Measurements from ENCODE around the gene GLS2. TPM values are rescaled to one million over a fixed set of nuclear protein-coding genes. Genes with fewer than 3 reads are reported as not detected.
A peak's percentile ranks its signal among the peaks of the same experiment; 100 is the strongest.
"Not testable (repeated sequence)": the region's sequence is repeated elsewhere in the genome, so short reads cannot be mapped to it uniquely, and the experiment has no call there.

Gene GLS2
- total RNA-seq, 1 donor from 2014 or later, result 1.6 TPM

DNA sequence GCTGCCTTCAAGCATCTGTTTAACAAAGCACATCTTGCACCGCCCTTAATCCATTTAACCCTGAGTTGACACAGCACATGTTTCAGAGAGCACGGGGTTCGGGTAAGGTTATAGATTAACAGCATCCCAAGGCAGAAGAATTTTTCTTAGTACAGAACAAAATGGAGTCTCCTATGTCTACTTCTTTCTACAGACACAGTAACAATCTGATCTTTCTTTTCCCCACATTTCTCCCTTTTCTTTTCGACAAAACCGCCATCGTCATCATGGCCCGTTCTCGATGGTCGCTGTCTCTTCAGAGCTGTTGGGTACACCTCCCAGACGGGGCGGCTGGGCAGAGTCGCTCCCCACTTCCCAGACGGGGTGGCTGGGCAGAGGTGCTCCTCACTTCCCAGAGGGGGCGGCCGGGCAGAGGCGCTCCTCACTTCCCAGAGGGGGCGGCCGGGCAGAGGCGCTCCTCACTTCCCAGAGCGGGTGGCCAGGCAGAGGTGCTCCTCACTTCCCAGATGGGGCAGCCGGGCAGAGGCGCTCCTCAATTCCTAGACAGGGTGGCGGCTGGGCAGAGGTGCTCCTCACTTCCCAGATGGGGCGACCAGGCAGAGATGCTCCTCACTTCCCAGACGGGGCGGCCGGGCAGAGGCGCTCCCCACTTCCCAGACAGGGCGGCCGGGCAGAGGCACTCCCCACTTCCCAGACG lies 5.6 kb upstream of the GLS2 start:
- DNase-seq (ENCODE audit: low read depth), result not testable (repeated sequence)

DNA sequence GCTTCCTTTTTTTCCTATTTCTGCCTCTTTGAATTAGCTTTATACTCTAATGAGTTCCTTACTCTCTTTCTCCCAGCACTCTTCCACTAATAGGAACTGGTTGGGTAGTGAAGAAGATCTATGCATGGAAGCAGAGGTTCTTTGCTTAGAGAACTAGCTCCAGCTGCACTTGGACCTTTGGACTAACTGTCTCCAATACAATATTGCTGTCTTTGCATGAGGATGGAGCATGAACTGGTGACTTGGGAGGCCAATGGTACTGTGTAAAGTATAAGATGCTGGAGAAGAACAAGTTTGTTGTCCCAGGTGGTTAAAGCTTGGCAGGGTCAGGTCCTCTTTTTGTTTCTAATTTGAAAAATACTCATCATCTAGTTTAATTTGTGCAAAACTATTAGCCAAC lies 2.4 kb upstream of the GLS2 start:
- DNase-seq (ENCODE audit: low read depth), result no peak

DNA sequence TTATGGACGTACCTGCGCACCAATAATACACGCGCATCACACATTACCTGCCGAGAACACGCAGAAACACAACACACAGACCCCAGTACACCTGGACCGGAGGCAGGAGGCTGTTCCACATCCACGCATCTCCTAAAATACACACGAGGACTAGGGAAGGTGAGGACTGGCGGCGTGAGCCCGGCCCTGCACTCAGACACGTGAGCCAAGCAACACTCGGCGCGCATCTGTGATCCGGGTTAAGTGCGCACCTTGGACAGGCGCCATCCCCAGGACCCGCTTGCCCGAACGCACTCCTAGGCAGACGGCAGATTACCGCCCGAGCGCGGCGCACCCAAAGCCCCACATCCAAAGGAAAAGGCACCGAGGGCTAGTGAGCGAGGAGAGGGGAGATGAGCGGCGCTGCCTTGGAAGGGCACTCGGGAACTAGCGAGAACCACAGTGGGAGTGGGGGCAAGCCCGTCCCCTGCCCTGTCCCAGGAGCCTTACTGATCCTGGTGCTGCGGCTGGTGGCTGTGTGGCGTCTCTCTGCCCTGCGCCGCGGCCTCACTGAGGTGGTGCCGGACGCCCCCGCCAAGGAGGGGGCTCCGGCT lies 417 bp downstream of the GLS2 start:
- DNase-seq (ENCODE audit: low read depth), result no peak

DNA sequence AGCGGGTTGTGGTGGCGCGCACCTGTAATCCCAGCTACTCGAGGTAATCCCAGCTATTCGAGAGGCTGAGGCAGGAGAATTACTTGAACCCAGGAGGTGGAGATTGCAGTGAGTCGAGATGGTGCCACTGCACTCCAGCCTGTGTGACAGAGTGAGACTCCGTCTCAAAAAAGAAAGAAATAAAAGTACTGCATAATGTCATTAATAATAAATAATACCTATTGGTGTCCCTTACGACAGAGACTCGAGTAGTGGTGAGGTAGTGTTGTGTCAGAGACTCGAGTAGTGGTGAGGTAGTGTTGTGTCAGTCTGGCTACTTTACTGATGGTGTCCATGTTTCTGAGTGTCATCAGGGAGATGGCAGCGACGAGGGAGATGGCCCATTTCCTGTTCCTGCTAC lies 1.3 kb downstream of the GLS2 start:
- DNase-seq (ENCODE audit: low read depth), result no peak

DNA sequence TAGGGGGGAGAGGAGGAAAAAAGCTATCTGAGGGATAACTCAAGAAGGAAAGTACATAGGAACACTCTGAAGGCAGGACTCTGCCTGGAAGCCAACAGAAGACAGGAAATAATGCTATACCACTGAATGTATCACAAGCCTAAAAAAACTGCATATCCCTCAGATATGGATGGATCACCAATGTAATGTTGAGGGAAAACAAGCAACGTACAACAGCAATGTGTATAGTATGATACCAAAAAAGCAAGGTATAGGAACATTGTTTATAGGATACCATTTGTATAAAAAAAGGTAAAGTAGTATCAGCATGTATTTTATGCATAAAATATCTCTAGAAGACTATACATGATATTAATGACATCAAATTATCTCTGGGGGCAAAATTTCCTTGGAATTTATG lies 3.4 kb downstream of the GLS2 start:
- DNase-seq (ENCODE audit: low read depth), result no peak

DNA sequence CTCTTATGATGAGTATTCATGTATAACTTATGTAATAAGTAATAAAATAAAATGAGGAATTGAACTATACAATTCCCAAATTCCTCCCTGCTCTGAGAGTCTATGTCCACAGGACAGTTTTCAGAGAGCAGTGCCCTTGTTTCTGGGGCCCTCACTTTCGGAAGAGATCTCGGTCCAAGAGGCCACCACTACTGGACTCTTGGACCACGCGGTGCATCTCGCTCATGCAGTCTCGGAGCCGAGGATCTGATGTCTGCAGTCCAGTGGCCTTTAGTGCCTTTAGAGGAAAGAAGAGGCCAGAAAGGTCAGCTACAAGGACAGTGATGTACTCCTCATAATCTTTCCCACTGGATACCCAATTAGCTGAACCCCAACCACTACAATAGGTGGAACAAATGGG lies 8.3 kb downstream of the GLS2 start:
- DNase-seq (ENCODE audit: low read depth), result no peak

DNA sequence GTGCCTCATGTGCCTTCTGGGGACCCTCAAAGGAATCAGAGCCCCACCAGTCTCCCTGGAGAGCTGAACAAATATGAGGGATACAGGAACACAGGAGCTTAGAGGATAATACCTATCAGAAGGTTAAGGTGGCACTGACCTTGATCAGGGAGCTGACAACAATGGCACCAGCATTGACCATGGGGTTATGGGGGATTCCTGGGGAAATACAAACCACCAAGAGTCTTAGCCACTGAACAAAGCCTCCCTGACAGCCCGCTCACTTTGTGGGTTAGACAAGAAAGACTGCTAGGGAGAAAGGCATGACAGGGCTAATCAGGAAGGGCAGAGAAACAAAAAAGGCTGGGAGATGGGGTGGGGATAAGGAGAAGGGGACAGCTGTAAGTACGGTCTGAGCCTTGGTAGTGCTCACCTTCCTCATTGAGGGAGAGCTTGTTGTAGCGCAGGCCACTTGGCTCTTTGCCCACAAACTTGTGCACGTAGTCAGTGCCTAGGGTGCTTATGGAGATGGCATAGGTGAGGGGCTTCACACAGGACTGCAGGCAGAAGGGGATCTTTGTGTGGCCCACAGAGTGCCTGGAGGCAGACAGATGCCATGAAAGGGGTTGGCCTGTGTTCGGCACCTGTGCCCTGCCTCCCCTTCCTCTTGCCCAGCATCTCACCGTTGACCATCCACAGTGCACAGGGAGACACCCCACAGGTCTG lies 10.3 kb downstream of the GLS2 start:
- no peak for DNase-seq (ENCODE audit: low read depth)

DNA sequence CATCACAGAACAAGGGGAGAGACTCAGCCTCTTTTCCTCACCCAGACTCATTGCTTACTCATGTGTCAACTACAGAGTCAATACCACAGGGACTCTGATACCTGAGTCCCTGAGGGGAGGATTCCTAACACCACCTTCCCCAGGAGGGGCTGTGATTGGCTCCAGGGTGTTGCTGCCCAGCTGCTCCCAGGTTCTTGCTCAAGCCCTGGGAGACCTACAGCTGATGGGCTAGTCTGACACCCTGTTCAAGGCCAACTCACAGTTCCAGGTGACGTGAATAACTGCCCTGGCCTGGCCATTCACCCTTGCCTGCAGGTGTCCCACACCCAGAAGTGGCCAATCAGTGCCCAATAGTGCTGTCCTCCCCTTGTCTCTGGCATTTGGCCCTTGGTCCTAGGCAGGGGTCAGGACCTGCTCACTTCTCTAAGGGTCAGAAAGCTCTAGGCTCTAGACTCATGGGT lies 11.0 kb downstream of the GLS2 start:
- no peak for DNase-seq (ENCODE audit: low read depth)

DNA sequence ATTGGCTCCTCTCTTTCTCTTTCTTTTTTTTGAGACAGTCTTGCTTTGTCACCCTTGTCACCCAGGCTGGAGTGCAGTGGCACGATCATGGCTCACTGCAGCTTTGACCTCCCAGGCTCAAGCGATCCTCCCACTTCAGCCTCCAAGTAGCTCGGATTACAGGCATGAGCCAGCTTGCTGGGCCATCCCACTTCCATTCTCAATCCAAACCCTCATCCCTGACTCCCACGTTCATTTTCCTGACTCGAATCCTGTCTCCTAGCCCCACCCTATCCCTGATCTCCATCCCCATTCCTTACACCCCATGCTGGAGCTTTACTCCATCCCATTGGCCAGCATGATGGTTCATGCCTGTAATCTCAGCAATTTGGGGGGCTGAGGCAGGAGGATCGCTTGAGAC lies 11.8 kb downstream of the GLS2 start:
- DNase-seq (ENCODE audit: low read depth), result no peak

DNA sequence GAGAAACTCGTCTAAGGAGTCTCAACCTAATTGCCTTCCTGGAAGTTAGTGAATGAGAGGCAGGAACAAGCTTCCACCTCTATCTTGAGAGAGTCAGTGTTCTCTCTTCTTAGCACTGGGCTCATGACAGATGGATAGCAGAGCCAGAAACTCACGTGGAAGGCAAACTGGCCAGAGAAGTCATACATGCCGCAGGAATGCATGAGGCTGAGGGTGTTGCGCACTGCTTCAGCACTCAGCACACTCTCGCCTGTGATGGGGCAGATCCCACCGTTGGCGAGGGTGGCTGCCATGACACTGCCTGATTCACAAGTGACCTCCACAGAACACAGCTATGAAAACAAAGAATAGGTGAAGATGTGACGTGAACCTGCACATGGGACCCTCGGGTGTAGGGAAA lies 13.6 kb downstream of the GLS2 start:
- DNase-seq (ENCODE audit: low read depth), result no peak

DNA sequence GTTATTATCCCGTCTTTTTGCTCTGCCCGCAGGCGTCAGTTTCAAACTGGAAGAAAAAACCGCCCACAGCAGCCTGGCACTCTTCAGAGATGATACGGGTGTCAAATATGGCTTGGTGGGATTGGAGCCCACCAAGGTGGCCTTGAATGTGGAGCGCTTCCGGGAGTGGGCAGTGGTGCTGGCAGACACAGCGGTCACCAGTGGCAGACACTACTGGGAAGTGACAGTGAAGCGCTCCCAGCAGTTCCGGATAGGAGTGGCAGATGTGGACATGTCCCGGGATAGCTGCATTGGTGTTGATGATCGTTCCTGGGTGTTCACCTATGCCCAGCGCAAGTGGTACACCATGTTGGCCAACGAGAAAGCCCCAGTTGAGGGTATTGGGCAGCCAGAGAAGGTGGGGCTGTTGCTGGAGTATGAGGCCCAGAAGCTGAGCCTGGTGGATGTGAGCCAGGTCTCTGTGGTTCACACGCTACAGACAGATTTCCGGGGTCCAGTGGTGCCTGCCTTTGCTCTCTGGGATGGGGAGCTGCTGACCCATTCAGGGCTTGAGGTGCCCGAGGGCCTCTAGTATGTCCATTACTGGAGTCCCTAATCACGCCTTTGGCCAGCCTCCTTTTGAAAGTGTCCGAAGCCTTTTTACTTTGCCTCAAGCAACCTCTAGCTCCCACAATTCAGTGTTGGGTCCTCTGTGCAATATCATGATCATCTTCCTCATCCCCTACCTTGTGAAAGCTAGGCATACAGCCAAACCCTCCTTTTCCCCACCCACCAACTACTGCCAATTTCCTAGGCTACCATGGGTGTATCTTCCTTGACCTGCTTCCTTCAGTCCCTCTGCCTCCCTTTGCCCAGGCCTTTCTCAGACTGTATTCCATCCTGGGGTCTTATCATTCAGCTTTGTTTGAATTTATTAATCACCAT lies 18.7 kb downstream of the GLS2 start:
- DNase-seq (ENCODE audit: low read depth), result no peak

DNA sequence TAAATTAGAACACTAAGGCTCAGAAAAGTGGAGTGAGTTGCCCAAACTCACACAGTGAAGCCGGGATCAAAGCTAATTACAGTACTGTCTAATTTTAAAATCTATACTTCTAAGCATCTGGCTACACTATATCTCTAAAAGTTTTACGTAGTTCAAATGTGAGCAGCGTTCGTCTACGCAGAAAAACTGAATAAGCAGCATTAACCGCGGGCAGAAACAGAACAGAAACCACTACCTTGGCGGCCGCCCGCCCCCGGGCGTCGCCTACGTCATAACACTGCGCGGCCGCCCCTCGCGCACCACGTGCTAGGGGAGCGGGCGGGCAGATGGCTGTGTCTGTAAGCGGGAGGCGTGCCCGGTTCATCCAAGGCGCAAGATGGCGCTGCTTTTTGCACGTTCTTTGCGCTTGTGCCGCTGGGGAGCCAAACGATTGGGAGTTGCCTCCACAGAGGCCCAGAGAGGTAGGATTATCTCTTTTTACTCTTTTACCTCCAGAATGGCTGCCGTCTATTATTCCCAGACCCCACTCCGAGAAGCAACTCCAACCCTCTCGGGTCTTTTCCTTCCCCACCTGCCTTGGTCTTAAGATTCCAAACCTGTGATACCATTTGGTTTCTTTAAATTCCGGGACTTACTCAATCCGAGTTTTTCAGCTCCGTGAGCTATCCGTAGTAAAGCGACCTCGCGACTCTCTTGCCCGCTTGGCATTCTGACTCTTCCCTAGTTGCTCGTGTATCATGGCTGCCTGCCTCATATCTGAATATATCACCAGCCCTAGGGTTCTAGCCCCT lies 19.6 kb downstream of the GLS2 start, which contains the start of gene SPRYD4:
TSS of gene SPRYD4 (plus strand) at position 363 of the 791 bp plus-strand sequence. CDS start at position 377, 14 bp downstream.
- DNase-seq (ENCODE audit: low read depth), result peak; percentile 78

DNA sequence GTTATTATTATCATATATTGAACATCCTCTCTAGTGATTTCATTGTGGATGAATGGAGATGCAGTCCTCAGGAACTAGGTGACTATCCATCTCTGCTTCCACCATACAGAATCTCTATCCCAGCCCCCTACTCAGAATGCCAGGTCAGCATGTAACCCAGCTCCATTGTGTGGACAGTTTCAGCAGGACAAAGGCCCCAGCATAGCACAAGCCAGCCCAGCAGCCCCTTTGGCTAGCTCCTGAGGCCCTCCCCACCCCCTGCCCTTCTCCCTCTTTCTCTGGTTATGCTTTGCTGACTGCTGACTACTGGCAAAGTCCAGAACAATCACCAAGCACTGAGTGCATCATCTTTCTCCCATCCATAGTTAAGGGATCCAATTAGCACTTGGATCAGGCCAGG lies 25.4 kb downstream of the GLS2 start:
- no peak for DNase-seq (ENCODE audit: low read depth)

DNA sequence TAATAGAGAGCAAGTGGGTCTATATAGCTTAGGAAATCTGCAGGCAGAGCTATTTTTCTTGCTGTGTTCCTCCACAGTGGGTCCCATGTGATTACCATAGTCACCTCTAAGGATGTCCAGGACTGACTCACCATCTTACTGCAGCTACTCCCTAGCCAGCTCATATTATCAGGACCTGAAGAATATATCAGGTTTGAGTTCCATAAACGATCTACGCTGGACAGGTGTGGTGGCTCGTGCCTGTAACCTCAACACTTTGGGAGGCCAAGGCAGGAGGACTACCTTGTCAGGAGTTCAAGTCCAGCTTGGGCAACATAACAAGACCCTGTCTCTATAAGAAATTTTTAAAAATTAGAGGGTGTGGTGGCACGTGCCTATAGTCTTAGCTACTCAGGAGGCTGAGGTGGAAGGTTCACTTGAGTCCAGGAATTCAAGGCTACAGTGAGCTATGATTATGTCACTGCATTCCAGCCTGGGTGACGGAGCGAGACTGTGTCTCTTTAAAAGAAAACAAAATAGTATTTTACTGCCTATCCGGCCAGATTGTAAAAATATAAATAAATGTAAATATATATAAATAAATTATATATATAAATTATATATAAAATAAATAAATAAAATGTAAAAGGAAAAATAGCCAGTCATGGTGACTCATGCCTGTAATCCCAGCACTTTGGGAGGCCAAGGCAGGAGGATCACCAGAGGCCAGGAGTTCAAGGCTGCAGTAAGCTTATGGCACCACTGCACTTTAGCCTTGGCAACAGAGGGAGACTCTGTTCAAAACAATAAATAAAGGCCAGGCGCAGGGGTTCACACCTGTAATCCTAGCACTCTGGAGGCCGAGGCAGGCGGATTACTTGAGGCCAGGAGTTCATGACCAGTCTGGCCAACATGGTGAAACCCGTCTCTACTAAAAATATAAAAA lies 26.5 kb downstream of the GLS2 start:
- peak; percentile 60 for DNase-seq (ENCODE audit: low read depth)

DNA sequence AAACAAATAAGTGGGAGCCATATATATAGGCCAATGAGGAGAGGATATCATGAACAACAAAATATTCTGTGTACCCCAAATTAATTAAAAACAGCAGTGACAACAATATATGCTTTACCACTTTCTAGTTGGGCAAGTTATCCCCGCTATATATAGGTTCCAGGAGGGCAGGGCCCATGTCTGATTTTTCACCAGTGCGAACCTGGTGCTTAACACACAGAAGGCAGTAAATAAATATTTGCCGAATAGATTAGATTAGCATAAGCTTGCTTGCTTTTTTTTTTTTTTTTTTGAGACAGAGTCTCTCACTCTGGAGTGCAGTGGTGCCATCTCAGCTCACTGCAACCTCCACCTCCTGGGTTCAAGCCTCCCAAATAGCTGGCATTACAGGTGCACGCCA lies 30.1 kb downstream of the GLS2 start:
- DNase-seq (ENCODE audit: low read depth), result no peak

DNA sequence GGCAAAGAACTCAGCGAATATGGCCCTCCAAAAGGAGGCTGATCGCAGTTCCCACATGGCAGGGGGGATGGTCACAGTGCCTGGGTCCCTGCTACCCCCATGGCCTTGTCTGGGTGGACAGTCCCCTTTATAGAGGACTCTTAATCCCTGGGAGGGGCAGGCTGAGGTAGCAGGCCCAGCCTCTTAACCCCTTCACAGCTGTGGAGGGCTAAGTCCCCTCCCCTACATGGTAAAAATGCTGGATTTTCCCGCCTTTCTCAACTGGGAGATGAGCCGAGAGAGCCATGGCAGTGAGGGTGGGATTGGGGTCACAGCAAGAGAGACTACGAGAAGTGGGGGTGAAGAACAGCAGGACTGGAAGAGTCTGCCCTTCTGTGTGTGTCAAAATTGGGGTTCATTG lies 33.4 kb downstream of the GLS2 start, which contains the start of gene MIP:
TSS of gene MIP (minus strand) at position 101 of the 400 bp plus-strand sequence. CDS start at position 57, 44 bp downstream.
- DNase-seq (ENCODE audit: low read depth), result no peak

DNA sequence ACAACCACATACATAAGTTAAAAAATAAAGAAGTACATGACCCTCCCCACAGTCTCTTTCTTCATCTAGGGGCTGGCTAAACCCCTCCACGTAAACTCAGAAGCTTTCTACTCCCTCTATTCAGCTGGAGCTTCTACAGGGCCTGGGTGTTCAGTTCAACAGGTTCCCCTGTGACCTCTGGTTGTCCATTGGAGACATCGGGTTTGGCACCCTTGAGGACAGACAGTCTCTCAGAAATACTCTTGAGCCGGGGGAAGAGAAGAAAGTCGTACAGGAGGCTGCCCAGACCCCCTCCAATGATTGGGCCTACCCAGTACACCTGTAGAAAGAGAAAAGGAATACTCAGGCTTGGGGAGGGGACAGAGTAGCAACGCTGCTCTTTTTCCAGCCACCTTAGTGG lies 36.8 kb downstream of the GLS2 start:
- no peak for DNase-seq (ENCODE audit: low read depth)

DNA sequence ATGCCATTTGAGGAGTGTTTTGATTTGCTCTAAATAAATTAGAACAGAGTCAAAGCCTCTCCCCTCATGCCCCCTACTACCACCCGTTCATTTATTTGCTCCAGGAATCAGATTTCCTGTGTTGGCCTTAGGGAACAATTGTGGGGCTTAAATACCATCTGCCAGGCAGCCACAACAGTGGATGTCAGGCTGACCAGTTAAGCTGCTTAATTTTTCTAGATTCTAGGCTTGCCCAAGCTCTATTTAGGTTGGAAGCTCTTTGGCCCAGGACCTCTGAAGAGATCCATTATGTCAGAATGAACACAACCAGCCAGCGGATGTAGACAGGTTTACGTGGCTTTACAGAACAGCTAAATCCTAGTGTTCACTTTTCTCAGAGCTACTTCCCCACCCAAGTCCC lies 37.7 kb downstream of the GLS2 start:
- no peak for DNase-seq (ENCODE audit: low read depth)

DNA sequence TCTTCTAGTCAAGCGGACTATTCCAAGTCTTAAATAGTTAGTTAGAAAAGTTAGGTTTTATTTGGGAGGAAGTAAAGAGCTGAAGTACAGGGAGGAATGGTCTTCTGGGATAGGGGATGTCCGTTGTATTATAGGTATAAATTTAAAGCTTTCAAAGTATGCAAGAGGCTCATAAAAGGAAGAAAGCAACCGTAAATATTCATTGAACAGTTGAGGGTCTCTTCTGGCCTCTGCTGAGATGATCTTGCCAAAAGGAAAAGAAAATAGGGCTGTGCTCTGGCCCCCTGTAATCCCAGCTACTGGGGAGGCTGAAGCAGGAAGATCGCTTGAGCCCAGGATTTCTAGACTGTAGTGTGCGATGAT lies 38.4 kb downstream of the GLS2 start:
- DNase-seq (ENCODE audit: low read depth), result no peak

Measured in renal cortical epithelial cell (primary cell).